K562 (cell line): ENCODE data around the gene ATP5PD. TPM values are rescaled to one million over a fixed set of nuclear protein-coding genes. Genes with fewer than 3 reads are reported as not detected.

Experiments used
- E2F3 ChIP-seq: fragments of 250-450 bp; sonication (Bioruptor Pico); IDR thresholded peaks from 2 replicates; pipeline ENCODE4 v1.4.0; 2020; ENCODE audit warnings: mild to moderate bottlenecking
- FOXP1 ChIP-seq: sonication (generic); formaldehyde crosslinking; IDR thresholded peaks from 2 replicates; pipeline ENCODE4 v1.8.0; 2022; ENCODE audit warnings: mild to moderate bottlenecking, missing genetic modification reagents
- JUND ChIP-seq, 2 experiments: IDR thresholded peaks; 2 replicates in 1 of 2; 3 replicates in 1 of 2; pipeline ENCODE4 v1.6.1; 2011; ENCODE audit warnings: borderline replicate concordance in 2 of 2, low read depth in 2 of 2, low read length in 2 of 2, improper control_type of control experiment in 1 of 2, missing biosample characterization in 1 of 2, missing genetic modification characterization in 1 of 2, missing genetic modification reagents in 1 of 2
- KDM1A ChIP-seq, 2 experiments: fragments of 450-650 bp; IDR thresholded peaks; 2 replicates each; pipeline ENCODE4 v1.6.1; 2016; ENCODE audit warnings: mild to moderate bottlenecking in 2 of 2
- KDM4B ChIP-seq, 2 experiments: fragments of 450-650 bp in 1 of 2; sonication (generic) in 1 of 2; IDR thresholded peaks; 2 replicates each; pipeline ENCODE4 v1.6.1; 2016 to 2017; ENCODE audit warnings: borderline replicate concordance in 2 of 2, antibody characterized with exemption in 1 of 2, low read depth in 1 of 2, mild to moderate bottlenecking in 1 of 2
- PHF21A ChIP-seq: fragments of 450-650 bp; IDR thresholded peaks from 2 replicates; pipeline ENCODE4 v1.6.1; 2017; ENCODE audit warnings: low read depth, borderline replicate concordance
- PYGO2 ChIP-seq: fragments of 450-650 bp; IDR thresholded peaks from 2 replicates; pipeline ENCODE4 v1.6.1; 2016; ENCODE audit warnings: mild to moderate bottlenecking, missing genetic modification characterization, moderate library complexity, missing compliant biosample characterization
- RAD21 ChIP-seq, 2 experiments: fragments of 250-450 bp in 1 of 2; fragments of 450-650 bp in 1 of 2; sonication (Bioruptor Pico) in 1 of 2; formaldehyde crosslinking in 1 of 2; IDR thresholded peaks in 1 of 2; conservative IDR thresholded peaks in 1 of 2; 2 replicates each; pipeline versions ENCODE4 v1.4.0 to v1.8.0; 2020 to 2022; ENCODE audit warnings: mild to moderate bottlenecking in 2 of 2, moderate library complexity in 1 of 2
- SLC30A9 ChIP-seq: fragments of 250-450 bp; sonication (Bioruptor Pico); IDR thresholded peaks from 2 replicates; pipeline ENCODE4 v1.8.0; 2022; ENCODE audit warnings: mild to moderate bottlenecking, moderate library complexity
- SP2 ChIP-seq: IDR thresholded peaks from 2 replicates; pipeline ENCODE4 v1.6.1; 2011; ENCODE audit warnings: mild to moderate bottlenecking, low read depth, low read length, moderate library complexity; ENCODE audit not compliant: poor library complexity, severe bottlenecking; ENCODE audit errors: extremely low read depth
- ZBTB1 ChIP-seq: sonication (generic); formaldehyde crosslinking; IDR thresholded peaks from 2 replicates; pipeline ENCODE4 v1.8.1; 2023; ENCODE audit warnings: missing genetic modification reagents, low read depth, mild to moderate bottlenecking, borderline replicate concordance
- ZNF146 ChIP-seq: IDR thresholded peaks from one replicate; pipeline ENCODE4 v1.6.1; 2018; ENCODE audit warnings: missing compliant biosample characterization; ENCODE audit not compliant: unreplicated experiment
- ZNF174 ChIP-seq: fragments of 250-450 bp; sonication (Bioruptor Pico); IDR thresholded peaks from 2 replicates; pipeline ENCODE4 v1.4.0; 2020; ENCODE audit warnings: mild to moderate bottlenecking
- ZNF224 ChIP-seq: sonication (generic); formaldehyde crosslinking; IDR thresholded peaks from 2 replicates; pipeline ENCODE4 v1.8.0; 2022; ENCODE audit warnings: mild to moderate bottlenecking, missing genetic modification reagents
- ZNF24 ChIP-seq: fragments of 450-650 bp; IDR thresholded peaks from 2 replicates; pipeline ENCODE4 v1.6.1; 2016
- ZNF395 ChIP-seq: fragments of 200-800 bp; sonication (Bioruptor generic); IDR thresholded peaks from 2 replicates; pipeline ENCODE4 v1.6.1; 2017; ENCODE audit warnings: missing genetic modification characterization, missing compliant biosample characterization
- ZNF436 ChIP-seq: fragments of 250-450, 450-650 bp; sonication (Bioruptor Pico); formaldehyde crosslinking; IDR thresholded peaks from 2 replicates; pipeline ENCODE4 v1.7.0; 2020; ENCODE audit warnings: mild to moderate bottlenecking
- ZNF583 ChIP-seq: fragments of 250-450 bp; sonication (Bioruptor Pico); IDR thresholded peaks from 2 replicates; pipeline ENCODE4 v1.4.0; 2020
- ZNF740 ChIP-seq, 3 experiments: fragments of 200-800 bp in 1 of 3; sonication (Bioruptor generic) in 1 of 3; sonication (generic) in 1 of 3; formaldehyde crosslinking in 1 of 3; IDR thresholded peaks; 2 replicates each; pipeline versions ENCODE4 v1.6.1 to v1.8.0; 2016 to 2022; ENCODE audit warnings: mild to moderate bottlenecking in 2 of 3, missing compliant biosample characterization in 2 of 3, missing genetic modification characterization in 2 of 3, missing genetic modification reagents in 1 of 3
- ZNF76 ChIP-seq: fragments of 250-450 bp; sonication (Bioruptor Pico); IDR thresholded peaks from 2 replicates; pipeline ENCODE4 v1.4.0; 2020; ENCODE audit warnings: mild to moderate bottlenecking, moderate library complexity, borderline replicate concordance
- ZNF830 ChIP-seq: fragments of 250-450 bp; sonication (Bioruptor Pico); IDR thresholded peaks from 2 replicates; pipeline ENCODE4 v1.5.0; 2021; ENCODE audit warnings: mild to moderate bottlenecking
- ZSCAN32 ChIP-seq: fragments of 450-650 bp; formaldehyde crosslinking; IDR thresholded peaks from 2 replicates; pipeline ENCODE4 v1.4.0; 2020; ENCODE audit warnings: mild to moderate bottlenecking, moderate library complexity
- polyA plus RNA-seq, 8 experiments: library from polyadenylated mRNA; depleted of rRNA in 4 of 8; stranded (reverse) in 5 of 8; unstranded in 3 of 8; fragments of >200 nt; fragmentation: Nextera tagmentation in 2 of 8; fragmentation: Illumina TruSeq in 1 of 8; extraction: Ambion mirVana in 2 of 8; extraction: Trizol in 1 of 8; gene quantifications; 2 replicates each; pipeline versions ENCODE4 v1.2.1 to v1.2.3, GENCODE V29; 2011 to 2014; ENCODE audit warnings: inconsistent platforms in 1 of 8, missing spikeins in 1 of 8
- total RNA-seq, 7 experiments: library from RNA; depleted of rRNA in 6 of 7; stranded (reverse); fragments of >200 nt in 6 of 7; fragmentation: Illumina TruSeq in 2 of 7; extraction: Trizol in 2 of 7; gene quantifications; 2 replicates each; pipeline versions ENCODE4 v1.2.1 to v1.2.3, GENCODE V29; 2011 to 2021; ENCODE audit warnings: low replicate concordance in 1 of 7
- TF ChIP-seq, protein P1 (sequence below): fragments of 250-450 bp; sonication (Bioruptor Pico); IDR thresholded peaks from 2 replicates; pipeline ENCODE4 v1.5.0; 2020; ENCODE audit warnings: mild to moderate bottlenecking, borderline replicate concordance

The ATP5PD gene
- total and polyA plus RNA-seq, 9 of the 15 experiments (the other 6 are each of a cell fraction or from before 2014, with no cell fraction given), result 271 to 828 (median 432) TPM

DNA sequence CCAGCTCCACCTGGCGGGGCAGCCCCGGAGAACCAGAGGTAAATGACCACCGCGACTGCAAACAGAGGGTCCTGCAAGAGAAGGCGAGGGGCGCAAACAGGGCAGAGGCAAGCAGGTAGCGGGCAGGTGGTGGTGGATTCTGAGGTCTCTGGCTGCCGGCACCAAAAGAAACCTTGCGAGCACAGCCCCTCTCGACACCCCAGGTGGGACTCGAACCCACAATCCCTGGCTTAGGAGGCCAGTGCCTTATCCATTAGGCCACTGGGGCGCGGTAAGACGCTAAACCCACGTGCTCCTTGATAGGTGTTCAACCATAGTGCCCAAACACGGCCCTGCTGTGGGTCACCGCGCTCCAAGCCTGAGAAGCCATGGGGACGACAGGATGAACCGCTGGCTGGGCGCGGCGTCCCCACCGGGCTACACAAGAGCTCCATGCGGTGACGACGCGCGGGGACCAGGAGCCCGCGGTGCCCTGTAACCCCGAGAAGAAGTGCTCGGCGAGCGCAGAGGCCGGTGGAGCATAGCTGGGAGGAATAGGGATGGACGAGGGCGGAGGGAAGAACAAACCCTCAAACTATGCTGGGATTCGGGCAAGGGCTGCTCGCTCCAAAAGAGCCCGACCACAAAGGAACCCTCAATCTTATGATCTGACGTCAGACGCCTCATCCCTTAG lies 12.4 kb downstream of the ATP5PD start (continued):
- TF ChIP-seq KDM4B (IDR thresholded peaks at IDR 0.05; ENCODE audit: borderline replicate concordance in 2 of 2, low read depth in 1 of 2), result 0 out of 4 replicates have a peak, but pooled peaks of 1 of the 2 experiments have one; percentile 21
- TF ChIP-seq ZNF436 (CRISPR knock-in tag), result no peak
- TF ChIP-seq JUND (IDR thresholded peaks at IDR 0.05; ENCODE audit: borderline replicate concordance, low read depth, low read length), result no peak
- peak; percentile 29; the same call in 1 of the 3 replicates for TF ChIP-seq JUND (tag; IDR thresholded peaks at IDR 0.05; ENCODE audit: borderline replicate concordance, low read depth, low read length)
- TF ChIP-seq ZNF830 (CRISPR knock-in tag), result no peak
- no peak; the same call in 1 of the 2 replicates for TF ChIP-seq ZNF740 (CRISPR knock-in tag; IDR thresholded peaks at IDR 0.05)
- no peak for TF ChIP-seq ZNF740 (tag; IDR thresholded peaks at IDR 0.05)
- TF ChIP-seq KDM1A (IDR thresholded peaks at IDR 0.05), result 0 out of 4 replicates have a peak, but pooled peaks of 1 of the 2 experiments have one; percentile 13
- TF ChIP-seq ZSCAN32 (CRISPR knock-in tag), result 0 out of 2 replicates have a peak, but pooled peaks have one; percentile 2
- no peak for TF ChIP-seq SP2
- no peak for TF ChIP-seq ZNF174 (CRISPR knock-in tag)
- TF ChIP-seq ZNF395, result 0 out of 2 replicates have a peak, but pooled peaks have one; percentile 12
- TF ChIP-seq FOXP1 (CRISPR knock-in tag), result peak; percentile 94; the same call in 1 of the 2 replicates
- TF ChIP-seq ZNF224 (CRISPR knock-in tag), result no peak
- no peak for TF ChIP-seq ZNF583 (CRISPR knock-in tag)
- TF ChIP-seq E2F3 (CRISPR knock-in tag), result peak; percentile 17; the same call in 1 of the 2 replicates
- TF ChIP-seq PYGO2 (tag), result no peak
- TF ChIP-seq, protein P1, sequence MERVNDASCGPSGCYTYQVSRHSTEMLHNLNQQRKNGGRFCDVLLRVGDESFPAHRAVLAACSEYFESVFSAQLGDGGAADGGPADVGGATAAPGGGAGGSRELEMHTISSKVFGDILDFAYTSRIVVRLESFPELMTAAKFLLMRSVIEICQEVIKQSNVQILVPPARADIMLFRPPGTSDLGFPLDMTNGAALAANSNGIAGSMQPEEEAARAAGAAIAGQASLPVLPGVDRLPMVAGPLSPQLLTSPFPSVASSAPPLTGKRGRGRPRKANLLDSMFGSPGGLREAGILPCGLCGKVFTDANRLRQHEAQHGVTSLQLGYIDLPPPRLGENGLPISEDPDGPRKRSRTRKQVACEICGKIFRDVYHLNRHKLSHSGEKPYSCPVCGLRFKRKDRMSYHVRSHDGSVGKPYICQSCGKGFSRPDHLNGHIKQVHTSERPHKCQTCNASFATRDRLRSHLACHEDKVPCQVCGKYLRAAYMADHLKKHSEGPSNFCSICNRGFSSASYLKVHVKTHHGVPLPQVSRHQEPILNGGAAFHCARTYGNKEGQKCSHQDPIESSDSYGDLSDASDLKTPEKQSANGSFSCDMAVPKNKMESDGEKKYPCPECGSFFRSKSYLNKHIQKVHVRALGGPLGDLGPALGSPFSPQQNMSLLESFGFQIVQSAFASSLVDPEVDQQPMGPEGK (CRISPR knock-in tag), result no peak
- 0 out of 2 replicates have a peak, but pooled peaks have one; percentile 8 for TF ChIP-seq ZBTB1
- TF ChIP-seq PHF21A, result no peak
- TF ChIP-seq SLC30A9, result no peak
- no peak for TF ChIP-seq ZNF146 (CRISPR knock-in tag)
- TF ChIP-seq RAD21 (CRISPR knock-in tag; conservative IDR thresholded peaks at IDR 0.05 in 1 of 2, IDR thresholded peaks at IDR 0.05 in 1 of 2), result peak in 1 of 2 experiments; percentile 29; a peak in 2 of 4 replicates
- no peak for TF ChIP-seq ZNF76 (CRISPR knock-in tag)
- peak; percentile 76; the same call in 1 of the 2 replicates for TF ChIP-seq ZNF24
